ENCODE results near the gene ANO3.

DNA sequence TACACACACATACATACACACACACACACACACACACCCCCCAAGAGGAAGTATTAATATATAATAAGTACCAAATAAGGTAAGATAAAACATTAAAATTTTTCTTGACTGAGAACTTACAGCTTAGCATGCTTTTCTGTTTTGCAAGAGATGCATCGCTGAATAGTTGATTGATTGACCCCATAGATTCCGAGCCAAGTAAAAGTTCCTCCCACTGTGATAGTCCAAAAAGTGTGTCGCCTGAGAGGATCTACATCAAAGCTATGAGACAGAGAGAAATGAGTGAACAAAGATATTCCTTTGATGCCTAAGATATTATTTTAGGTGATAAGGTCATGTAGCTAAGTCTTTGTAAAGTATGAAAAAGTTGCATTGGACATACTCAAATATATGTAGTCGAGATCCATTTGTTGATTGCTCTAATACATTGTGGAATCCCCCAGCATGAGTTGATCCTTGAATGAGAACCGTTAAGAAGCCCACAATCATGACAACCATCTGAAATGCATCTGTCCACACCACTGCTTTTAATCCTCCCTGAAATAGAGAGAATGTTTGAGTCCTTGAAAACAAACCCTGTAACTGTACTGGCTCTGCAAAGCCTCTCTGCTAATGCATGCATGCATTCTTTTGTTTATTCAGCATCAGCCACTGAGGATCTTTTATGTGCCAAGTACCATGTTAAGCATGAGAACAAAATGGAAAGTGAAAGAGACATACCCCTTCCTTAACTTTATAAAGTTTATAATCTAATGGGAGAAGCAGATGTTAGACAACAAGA lies 371.7 kb downstream of the ANO3 start:
- TF ChIP-seq EZH2 (IDR thresholded peaks at IDR 0.05; ENCODE audit: low read depth, unreplicated experiment) (no peak), EZH2phosphoT487 (IDR thresholded peaks at IDR 0.05; ENCODE audit: unreplicated experiment) (no peak), POLR2AphosphoS5 (IDR thresholded peaks at IDR 0.05; ENCODE audit: low read depth) (no peak), NANOG (IDR thresholded peaks at IDR 0.05; ENCODE audit: borderline replicate concordance) (no peak), CREB1 (CRISPR knock-in tag; IDR thresholded peaks at IDR 0.05; ENCODE audit: low read depth) (no peak), ZNF331 (CRISPR knock-in tag; IDR thresholded peaks at IDR 0.05; ENCODE audit: low read depth) (no peak), JUNB (IDR thresholded peaks at IDR 0.05; ENCODE audit: unreplicated experiment) (no peak)
- TF ChIP-seq, protein P1, sequence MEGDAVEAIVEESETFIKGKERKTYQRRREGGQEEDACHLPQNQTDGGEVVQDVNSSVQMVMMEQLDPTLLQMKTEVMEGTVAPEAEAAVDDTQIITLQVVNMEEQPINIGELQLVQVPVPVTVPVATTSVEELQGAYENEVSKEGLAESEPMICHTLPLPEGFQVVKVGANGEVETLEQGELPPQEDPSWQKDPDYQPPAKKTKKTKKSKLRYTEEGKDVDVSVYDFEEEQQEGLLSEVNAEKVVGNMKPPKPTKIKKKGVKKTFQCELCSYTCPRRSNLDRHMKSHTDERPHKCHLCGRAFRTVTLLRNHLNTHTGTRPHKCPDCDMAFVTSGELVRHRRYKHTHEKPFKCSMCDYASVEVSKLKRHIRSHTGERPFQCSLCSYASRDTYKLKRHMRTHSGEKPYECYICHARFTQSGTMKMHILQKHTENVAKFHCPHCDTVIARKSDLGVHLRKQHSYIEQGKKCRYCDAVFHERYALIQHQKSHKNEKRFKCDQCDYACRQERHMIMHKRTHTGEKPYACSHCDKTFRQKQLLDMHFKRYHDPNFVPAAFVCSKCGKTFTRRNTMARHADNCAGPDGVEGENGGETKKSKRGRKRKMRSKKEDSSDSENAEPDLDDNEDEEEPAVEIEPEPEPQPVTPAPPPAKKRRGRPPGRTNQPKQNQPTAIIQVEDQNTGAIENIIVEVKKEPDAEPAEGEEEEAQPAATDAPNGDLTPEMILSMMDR (conservative IDR thresholded peaks at IDR 0.05; ENCODE audit: low read depth in 2 of 2): no peak
- TF ChIP-seq, protein P2, sequence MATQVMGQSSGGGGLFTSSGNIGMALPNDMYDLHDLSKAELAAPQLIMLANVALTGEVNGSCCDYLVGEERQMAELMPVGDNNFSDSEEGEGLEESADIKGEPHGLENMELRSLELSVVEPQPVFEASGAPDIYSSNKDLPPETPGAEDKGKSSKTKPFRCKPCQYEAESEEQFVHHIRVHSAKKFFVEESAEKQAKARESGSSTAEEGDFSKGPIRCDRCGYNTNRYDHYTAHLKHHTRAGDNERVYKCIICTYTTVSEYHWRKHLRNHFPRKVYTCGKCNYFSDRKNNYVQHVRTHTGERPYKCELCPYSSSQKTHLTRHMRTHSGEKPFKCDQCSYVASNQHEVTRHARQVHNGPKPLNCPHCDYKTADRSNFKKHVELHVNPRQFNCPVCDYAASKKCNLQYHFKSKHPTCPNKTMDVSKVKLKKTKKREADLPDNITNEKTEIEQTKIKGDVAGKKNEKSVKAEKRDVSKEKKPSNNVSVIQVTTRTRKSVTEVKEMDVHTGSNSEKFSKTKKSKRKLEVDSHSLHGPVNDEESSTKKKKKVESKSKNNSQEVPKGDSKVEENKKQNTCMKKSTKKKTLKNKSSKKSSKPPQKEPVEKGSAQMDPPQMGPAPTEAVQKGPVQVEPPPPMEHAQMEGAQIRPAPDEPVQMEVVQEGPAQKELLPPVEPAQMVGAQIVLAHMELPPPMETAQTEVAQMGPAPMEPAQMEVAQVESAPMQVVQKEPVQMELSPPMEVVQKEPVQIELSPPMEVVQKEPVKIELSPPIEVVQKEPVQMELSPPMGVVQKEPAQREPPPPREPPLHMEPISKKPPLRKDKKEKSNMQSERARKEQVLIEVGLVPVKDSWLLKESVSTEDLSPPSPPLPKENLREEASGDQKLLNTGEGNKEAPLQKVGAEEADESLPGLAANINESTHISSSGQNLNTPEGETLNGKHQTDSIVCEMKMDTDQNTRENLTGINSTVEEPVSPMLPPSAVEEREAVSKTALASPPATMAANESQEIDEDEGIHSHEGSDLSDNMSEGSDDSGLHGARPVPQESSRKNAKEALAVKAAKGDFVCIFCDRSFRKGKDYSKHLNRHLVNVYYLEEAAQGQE (IDR thresholded peaks at IDR 0.05; ENCODE audit: unreplicated experiment): no peak
- TF ChIP-seq, protein P3, sequence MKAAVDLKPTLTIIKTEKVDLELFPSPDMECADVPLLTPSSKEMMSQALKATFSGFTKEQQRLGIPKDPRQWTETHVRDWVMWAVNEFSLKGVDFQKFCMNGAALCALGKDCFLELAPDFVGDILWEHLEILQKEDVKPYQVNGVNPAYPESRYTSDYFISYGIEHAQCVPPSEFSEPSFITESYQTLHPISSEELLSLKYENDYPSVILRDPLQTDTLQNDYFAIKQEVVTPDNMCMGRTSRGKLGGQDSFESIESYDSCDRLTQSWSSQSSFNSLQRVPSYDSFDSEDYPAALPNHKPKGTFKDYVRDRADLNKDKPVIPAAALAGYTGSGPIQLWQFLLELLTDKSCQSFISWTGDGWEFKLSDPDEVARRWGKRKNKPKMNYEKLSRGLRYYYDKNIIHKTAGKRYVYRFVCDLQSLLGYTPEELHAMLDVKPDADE (IDR thresholded peaks at IDR 0.05): no peak

Data from GM23338 (cell line).